ENCODE data around the gene SEC14L2.

SEC14L2 gene

DNA sequence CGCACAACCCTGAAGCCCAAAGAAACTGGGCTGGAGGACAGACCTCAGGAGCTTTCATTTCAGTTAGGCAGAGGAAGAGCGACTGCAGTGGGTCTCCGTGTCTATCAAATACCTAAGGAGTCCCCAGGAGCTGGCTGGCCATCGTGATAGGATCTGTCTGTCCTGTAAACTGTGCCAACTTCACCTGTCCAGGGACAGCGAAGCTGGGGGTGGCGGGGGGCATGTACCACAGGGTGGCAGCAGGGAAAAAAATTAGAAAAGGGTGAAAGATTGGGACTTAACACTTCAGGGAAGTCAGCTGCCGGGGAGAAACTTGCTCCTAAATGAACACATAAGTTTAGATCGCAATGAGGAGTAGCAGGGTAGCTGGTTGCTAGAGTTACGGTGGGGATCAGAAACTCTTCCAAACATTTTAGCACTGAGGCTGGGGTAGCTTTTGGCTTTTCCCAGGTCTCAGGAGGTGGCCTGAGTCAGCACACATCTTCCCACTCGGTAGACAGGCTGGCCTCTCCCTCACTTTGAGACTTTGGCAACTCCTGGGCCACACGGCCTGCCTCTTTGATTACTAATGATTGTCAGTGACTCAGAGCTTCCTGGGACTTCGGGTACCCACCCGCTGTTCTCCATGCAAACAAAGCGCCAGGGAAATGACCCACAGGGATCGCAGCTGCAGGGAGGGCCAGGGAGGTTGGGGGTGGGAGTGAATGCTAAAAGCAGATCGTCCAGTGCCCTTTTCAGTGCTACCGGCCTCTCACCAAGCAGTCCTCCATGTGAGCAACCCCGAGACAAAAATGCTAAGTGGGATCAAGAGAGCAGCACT lies 25.9 kb downstream of the SEC14L2 start:
- Histone ChIP-seq H3K9me3 (ENCODE audit: control insufficient read depth, insufficient read depth, low read length) (no peaks in the 10 kb centered on the region), H3K9ac (ENCODE audit: low read depth, low read length) (peak overlapping the region; percentile 67), H3K4me1 (ENCODE audit: control insufficient read depth, insufficient read depth, low read length) (peaks cover 15% of the 10 kb centered on the region; the same call in 1 of the 2 replicates), H3K36me3 (ENCODE audit: control insufficient read depth, insufficient read depth, low read length) (peaks cover 38% of the 10 kb centered on the region), H3K27me3 (ENCODE audit: control insufficient read depth, insufficient read depth, low read length) (no peaks in the 10 kb centered on the region), H3K4me3 (ENCODE audit: low read depth, low read length) (peak overlapping the region; percentile 69), H3K27ac (ENCODE audit: low read depth, low read length) (peak overlapping the region; percentile 99)

DNA sequence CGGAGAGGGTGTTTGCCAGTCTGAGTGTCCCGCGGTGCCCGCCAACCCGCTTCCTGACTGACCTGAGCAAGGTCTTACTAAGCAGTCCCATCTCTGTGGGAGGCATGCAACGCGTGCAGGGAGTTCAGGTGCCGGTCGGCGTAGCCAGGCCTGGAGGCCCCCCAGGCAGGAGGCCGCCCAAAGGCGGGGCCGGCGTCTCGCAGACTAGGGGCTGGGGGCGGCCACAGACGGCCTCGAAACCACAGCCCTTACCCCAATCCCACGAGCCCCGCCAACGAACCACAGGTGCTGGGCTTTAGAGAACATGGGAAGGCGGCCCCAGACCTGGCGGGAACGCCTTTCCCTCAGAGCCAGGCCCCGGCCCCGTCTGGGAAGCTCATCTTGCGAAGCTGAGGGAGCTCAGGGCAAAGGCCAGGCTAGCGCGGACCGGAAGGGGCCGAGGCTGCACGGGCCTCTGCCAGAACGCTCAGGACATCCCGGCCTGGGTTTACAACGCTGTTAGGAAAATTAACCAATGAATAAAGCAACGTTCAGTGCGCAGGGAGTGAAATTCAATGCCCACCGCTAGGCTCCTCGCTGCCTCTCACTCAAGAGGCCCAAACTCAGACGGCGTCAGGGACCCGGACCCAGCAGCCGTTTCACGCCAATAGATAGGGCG lies 26.6 kb downstream of the SEC14L2 start:
- Histone ChIP-seq H3K4me1 (ENCODE audit: control insufficient read depth, insufficient read depth, low read length) (peaks cover 15% of the 10 kb centered on the region; the same call in 1 of the 2 replicates), H3K4me3 (ENCODE audit: low read depth, low read length) (peak overlapping the region; percentile 69), H3K36me3 (ENCODE audit: control insufficient read depth, insufficient read depth, low read length) (peaks cover 38% of the 10 kb centered on the region)

DNA sequence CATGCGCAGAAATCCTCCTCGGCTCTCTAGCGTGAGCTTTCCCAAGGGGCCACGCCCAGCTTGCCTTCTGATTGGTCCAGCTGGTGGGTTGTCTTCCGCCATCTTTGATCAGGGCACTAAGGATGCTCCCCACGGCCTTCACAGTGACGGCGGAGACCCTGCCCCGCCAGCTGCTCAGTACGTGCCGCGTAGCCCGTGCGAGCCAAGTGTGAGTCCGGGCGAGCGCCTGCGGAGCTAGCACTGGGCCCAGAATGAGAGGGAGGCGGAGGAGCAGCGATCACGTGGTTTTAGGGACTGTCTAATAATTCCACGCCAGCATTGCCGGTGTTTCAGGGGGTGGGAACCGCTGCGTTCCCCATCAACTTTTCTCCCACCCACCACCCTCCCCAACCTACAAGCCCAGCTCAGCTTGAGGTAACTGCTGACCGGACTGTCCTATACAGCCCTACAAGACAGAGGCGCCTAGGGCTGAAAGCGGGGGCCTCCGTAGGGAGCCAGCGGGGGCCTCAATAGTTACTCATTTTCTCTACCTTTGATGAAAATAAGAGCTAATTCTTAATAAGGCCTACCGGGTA lies 27.2 kb downstream of the SEC14L2 start:
- Histone ChIP-seq H3K4me1 (ENCODE audit: control insufficient read depth, insufficient read depth, low read length) (peaks cover 15% of the 10 kb centered on the region; the same call in 1 of the 2 replicates), H3K36me3 (ENCODE audit: control insufficient read depth, insufficient read depth, low read length) (peaks cover 36% of the 10 kb centered on the region), H3K9me3 (ENCODE audit: control insufficient read depth, insufficient read depth, low read length) (no peaks in the 10 kb centered on the region), H3K9ac (ENCODE audit: low read depth, low read length) (no peak overlapping the region; the same call in 1 of the 2 replicates), H3K27me3 (ENCODE audit: control insufficient read depth, insufficient read depth, low read length) (no peaks in the 10 kb centered on the region), H3K27ac (ENCODE audit: low read depth, low read length) (peak overlapping the region; percentile 99), H3K4me3 (ENCODE audit: low read depth, low read length) (peak overlapping the region; percentile 69)

More for the DNA sequence above, 26.6 kb downstream of the SEC14L2 start:
- H3K27ac ChIP-seq (ENCODE audit: low read depth, low read length) = peak overlapping the region; percentile 99
- no peaks in the 10 kb centered on the region for H3K9me3 ChIP-seq (ENCODE audit: control insufficient read depth, insufficient read depth, low read length)
- H3K27me3 ChIP-seq (ENCODE audit: control insufficient read depth, insufficient read depth, low read length) = no peaks in the 10 kb centered on the region
- peak overlapping the region; percentile 67 for H3K9ac ChIP-seq (ENCODE audit: low read depth, low read length)

DNA sequence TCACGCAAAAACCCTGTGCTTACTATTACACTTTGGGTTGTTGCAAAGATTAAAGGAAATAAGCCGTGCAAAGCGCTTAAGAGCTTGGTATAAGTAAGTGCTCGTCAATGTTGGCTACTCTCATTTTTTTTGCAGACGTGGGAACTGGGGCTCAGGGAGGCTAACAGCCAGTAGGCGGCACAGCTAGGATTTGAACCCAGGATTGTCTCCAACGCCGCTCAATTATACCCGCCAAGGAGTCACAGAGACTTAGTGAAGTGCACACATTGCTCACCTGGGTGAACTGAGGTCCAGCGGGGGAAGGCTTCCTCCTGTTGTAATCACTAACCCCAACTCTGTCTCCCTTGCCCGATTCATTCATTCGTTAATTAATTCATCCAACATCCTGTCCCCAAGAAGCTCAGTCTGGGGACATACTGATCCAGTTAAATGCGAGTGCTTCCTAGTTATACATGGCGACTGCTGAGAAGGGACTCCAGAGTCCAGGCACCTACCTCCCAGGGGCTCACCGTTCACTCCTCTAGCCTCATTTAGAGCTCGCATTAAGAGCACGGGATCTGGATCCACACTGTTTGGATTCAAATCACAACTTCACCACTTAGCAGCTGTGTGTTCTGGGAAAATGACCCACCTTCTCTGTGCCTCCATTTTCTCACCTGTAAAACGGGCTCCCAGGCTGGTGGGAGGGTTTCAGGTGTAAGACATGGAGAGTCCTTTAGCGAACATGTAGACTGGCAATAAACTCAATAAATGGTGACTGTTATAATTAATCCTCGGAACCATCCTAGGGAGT lies 27.9 kb downstream of the SEC14L2 start:
- Histone ChIP-seq H3K36me3 (ENCODE audit: control insufficient read depth, insufficient read depth, low read length) (peaks cover 36% of the 10 kb centered on the region), H3K4me3 (ENCODE audit: low read depth, low read length) (peak overlapping the region; percentile 69), H3K27ac (ENCODE audit: low read depth, low read length) (peak overlapping the region; percentile 99), H3K4me1 (ENCODE audit: control insufficient read depth, insufficient read depth, low read length) (peaks cover 15% of the 10 kb centered on the region; the same call in 1 of the 2 replicates), H3K9me3 (ENCODE audit: control insufficient read depth, insufficient read depth, low read length) (no peaks in the 10 kb centered on the region), H3K27me3 (ENCODE audit: control insufficient read depth, insufficient read depth, low read length) (no peaks in the 10 kb centered on the region), H3K9ac (ENCODE audit: low read depth, low read length) (no peak overlapping the region)

DNA sequence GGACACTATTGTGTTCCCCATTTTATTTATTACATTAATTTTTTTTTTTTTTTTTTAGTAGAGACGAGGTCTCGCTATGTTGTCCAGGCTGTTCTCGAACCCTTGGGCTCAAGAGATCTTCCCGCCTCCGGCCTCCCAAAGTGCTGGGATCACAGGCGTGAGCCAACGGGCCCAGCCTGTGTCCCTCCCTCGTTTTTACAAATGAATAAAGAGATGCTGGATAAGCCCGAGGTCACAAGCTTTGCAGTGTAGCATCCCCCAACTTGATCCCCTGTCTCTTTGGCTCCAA lies 28.5 kb downstream of the SEC14L2 start:
- H3K27me3 ChIP-seq (ENCODE audit: control insufficient read depth, insufficient read depth, low read length) = no peaks in the 10 kb centered on the region
- H3K4me3 ChIP-seq (ENCODE audit: low read depth, low read length) = peak overlapping the region; percentile 69
- H3K4me1 ChIP-seq (ENCODE audit: control insufficient read depth, insufficient read depth, low read length) = peaks cover 15% of the 10 kb centered on the region; the same call in 1 of the 2 replicates
- no peak overlapping the region for H3K9ac ChIP-seq (ENCODE audit: low read depth, low read length)
- H3K36me3 ChIP-seq (ENCODE audit: control insufficient read depth, insufficient read depth, low read length) = peaks cover 34% of the 10 kb centered on the region
- H3K9me3 ChIP-seq (ENCODE audit: control insufficient read depth, insufficient read depth, low read length) = no peaks in the 10 kb centered on the region
- H3K27ac ChIP-seq (ENCODE audit: low read depth, low read length) = peak overlapping the region; percentile 81

DNA sequence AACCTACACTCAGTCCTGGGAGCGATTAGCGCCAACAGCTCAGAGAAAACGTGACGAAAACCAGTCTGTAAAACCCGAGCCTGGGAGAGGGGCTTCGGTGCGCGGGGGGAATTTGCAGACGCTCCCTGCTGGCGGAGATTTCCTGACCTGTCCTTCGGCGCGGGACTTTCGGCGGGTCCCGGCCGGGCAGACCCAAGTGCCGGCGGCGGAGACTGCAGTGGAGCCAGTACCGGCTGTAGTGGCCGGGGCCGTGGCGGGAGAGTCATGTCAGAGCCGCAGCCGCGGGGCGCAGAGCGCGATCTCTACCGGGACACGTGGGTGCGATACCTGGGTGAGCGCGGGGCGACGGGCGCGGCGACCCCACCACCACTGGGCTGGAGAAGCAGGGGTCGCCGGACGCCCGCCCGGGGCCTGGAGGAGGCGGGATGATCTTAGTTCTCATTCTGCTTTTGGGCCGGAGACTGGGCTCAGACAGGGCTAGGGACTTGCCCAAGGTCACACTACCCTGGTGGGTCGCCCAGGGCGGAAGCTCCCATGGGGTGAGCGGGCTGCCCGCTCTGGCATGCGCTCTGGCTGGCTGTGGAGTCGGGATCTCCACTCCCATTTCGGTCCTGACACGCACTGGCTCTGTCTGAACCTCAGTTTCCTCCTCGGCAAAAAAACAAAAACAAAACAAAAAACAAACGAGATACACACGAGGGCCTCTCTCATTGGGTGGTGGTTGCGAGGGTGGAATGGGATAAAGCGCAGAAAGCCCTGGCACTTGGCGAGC lies 29.0 kb downstream of the SEC14L2 start, which contains the start of gene MTFP1:
Gene MTFP1 (plus strand): TSS at position 153 of the 772 bp plus-strand sequence. CDS start 112 bp downstream, at position 265.
- H3K27ac ChIP-seq (ENCODE audit: low read depth, low read length) = peak within 1 kb of the TSS; percentile 99
- peaks cover 28% of the 10 kb centered on the region for H3K36me3 ChIP-seq (ENCODE audit: control insufficient read depth, insufficient read depth, low read length)
- no peaks in the 10 kb centered on the region for H3K9me3 ChIP-seq (ENCODE audit: control insufficient read depth, insufficient read depth, low read length)
- H3K27me3 ChIP-seq (ENCODE audit: control insufficient read depth, insufficient read depth, low read length) = no peaks in the 10 kb centered on the region
- peaks cover 15% of the 10 kb centered on the region; the same call in 1 of the 2 replicates for H3K4me1 ChIP-seq (ENCODE audit: control insufficient read depth, insufficient read depth, low read length)
- H3K4me3 ChIP-seq (ENCODE audit: low read depth, low read length) = peak within 1 kb of the TSS; percentile 69
- H3K9ac ChIP-seq (ENCODE audit: low read depth, low read length) = peak within 1 kb of the TSS; percentile 55

DNA sequence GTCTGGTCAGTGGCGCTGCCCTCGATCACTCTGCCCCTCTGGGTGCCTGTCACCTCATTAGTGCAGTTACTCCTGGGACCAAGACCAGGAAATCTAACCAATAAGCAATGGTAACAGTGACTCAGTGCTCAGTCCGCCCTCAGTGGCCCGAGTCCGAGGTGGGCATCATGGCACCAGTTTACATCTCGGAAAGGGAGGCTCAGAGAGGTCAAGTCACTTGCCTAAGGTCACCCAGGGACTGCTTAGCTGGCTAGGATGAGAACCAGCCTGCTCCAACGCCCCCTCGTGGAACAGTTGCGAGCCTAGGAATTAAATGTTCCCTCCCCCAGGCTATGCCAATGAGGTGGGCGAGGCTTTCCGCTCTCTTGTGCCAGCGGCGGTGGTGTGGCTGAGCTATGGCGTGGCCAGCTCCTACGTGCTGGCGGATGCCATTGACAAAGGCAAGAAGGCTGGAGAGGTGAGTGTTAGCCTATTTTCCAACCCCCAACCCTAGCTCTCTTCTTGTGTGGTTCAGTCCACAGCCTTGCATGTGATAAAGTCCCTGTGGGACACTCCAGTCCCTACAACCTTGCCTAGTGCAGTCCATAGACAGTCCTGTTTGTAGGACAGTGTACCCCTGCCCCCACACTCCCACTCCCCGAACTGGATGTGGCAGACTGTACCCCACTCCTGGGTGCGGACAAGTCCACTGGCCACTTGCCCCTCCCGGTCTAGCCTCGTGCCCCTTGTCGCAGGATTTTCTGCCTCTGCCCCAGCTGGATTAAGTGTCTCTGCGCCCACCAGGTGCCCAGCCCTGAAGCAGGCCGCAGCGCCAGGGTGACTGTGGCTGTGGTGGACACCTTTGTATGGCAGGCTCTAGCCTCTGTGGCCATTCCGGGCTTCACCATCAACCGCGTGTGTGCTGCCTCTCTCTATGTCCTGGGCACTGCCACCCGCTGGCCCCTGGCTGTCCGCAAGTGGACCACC lies 29.9 kb downstream of the SEC14L2 start:
- H3K27ac ChIP-seq (ENCODE audit: low read depth, low read length) = no peak overlapping the region
- no peaks in the 10 kb centered on the region for H3K27me3 ChIP-seq (ENCODE audit: control insufficient read depth, insufficient read depth, low read length)
- peak overlapping the region; percentile 55 for H3K9ac ChIP-seq (ENCODE audit: low read depth, low read length)
- H3K4me3 ChIP-seq (ENCODE audit: low read depth, low read length) = peak overlapping the region; percentile 69
- peaks cover 21% of the 10 kb centered on the region for H3K36me3 ChIP-seq (ENCODE audit: control insufficient read depth, insufficient read depth, low read length)
- peaks cover 12% of the 10 kb centered on the region; the same call in 1 of the 2 replicates for H3K4me1 ChIP-seq (ENCODE audit: control insufficient read depth, insufficient read depth, low read length)
- H3K9me3 ChIP-seq (ENCODE audit: control insufficient read depth, insufficient read depth, low read length) = no peaks in the 10 kb centered on the region

DNA sequence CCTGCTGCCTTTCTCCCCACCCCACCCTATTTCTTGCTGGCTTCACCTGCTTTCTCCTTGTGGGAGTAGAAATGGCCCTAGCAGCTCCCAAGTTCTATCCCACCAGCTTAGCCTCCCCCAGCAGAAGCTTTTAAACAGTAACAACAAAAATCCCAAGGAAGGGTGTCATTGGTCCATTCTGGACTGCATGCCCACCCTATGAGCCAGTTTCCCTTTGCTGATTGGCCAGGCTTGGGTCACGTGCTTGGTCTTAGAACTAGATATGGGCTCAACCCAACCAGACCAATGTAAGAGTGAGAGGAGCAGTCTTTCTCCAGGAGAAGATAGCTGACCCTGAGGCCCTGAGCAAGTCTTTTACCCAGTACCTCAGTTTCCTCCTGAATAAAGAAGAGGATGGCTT lies 31.1 kb downstream of the SEC14L2 start:
- peaks cover under 1% of the 10 kb centered on the region; the same call in 1 of the 2 replicates for H3K4me1 ChIP-seq (ENCODE audit: control insufficient read depth, insufficient read depth, low read length)
- no peak overlapping the region for H3K4me3 ChIP-seq (ENCODE audit: low read depth, low read length)
- H3K9ac ChIP-seq (ENCODE audit: low read depth, low read length) = no peak overlapping the region
- no peak overlapping the region for H3K27ac ChIP-seq (ENCODE audit: low read depth, low read length)
- H3K27me3 ChIP-seq (ENCODE audit: control insufficient read depth, insufficient read depth, low read length) = no peaks in the 10 kb centered on the region
- peaks cover 21% of the 10 kb centered on the region for H3K36me3 ChIP-seq (ENCODE audit: control insufficient read depth, insufficient read depth, low read length)
- no peaks in the 10 kb centered on the region for H3K9me3 ChIP-seq (ENCODE audit: control insufficient read depth, insufficient read depth, low read length)

DNA sequence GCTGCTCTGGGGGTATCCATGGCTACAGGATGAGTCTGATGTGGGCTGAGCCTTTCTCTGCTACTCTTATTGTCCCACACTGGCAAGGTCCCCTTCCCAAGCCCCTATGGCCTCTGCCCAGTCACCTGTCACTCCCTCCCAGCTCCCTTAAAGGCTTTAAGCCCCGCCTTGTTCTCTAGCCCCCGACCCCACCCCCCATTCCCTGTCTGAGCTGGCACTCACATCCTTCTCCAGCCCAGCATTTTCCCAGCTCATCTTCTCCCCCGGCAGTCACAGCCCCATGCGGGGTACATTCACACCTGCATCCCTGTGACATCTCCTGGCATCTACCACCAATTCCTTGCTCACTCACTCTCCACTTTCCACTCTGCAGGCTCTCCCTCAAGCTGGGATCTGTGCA lies 33.1 kb downstream of the SEC14L2 start:
- Histone ChIP-seq H3K4me3 (ENCODE audit: low read depth, low read length) (no peak overlapping the region), H3K27me3 (ENCODE audit: control insufficient read depth, insufficient read depth, low read length) (no peaks in the 10 kb centered on the region; the same call in 1 of the 2 replicates), H3K36me3 (ENCODE audit: control insufficient read depth, insufficient read depth, low read length) (peaks cover 21% of the 10 kb centered on the region), H3K9me3 (ENCODE audit: control insufficient read depth, insufficient read depth, low read length) (no peaks in the 10 kb centered on the region), H3K4me1 (ENCODE audit: control insufficient read depth, insufficient read depth, low read length) (no peaks in the 10 kb centered on the region; the same call in 1 of the 2 replicates), H3K27ac (ENCODE audit: low read depth, low read length) (no peak overlapping the region), H3K9ac (ENCODE audit: low read depth, low read length) (no peak overlapping the region)

All from HUES48 (cell line).